NCI-H1105 treated with DMSO at 0.1 percent for 48 hours (cell line): Measurements from ENCODE around the gene DMRT1.

ENCODE experiments used
- DNase-seq: peaks from one replicate; lab custom pipeline; 2025; lab: John Stamatoyannopoulos, UW

Gene DMRT1

DNA sequence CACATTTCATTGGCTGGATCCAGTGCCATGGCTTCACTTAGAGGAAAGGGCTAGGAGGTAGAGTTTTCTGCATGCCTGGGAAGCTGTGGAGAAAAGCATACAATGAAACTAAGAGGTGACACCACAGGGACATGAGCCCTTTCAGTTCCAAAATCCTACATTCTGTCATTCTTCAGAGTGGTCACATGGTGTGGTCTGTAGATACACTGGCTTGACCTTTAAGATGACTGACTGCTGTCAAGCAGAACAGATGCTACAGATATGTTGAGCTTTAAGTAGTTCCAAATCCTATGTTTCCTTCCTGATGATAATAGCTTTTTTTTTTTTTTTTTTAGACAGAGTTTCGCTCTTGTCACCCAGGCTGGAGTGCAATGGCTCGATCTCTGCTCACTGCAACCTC, 161.2 kb downstream of the DMRT1 start:
- no peak for DNase-seq

DNA sequence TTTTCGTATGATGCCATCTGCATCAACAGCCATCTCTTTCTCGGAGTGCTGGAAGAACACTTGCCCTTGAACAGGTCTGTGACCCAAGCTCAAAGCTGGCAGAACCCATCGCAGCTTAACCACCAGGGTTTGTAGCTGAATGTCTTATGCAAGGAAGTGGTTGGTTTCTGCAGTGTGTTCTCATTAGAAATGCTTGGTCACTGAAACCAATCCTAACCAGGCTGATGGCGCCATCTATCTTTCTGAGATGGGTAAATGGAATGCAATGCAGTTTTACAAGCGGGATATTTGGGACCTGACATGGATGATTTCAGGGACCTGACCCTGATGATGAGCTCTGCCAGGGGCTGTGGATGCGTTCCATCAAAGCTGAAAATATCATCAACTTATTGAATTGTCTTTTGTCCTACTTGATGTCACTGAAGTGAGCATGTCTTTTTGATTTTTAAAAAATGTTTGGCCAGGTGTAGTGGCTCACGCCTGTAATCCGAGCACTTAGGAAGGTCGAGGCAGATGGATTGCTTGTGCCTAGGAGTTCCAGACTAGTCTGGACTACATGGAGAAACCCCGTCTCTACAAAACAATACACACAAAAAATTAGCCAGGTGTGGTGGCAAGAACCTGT, 163.7 kb downstream of the DMRT1 start:
- peak; percentile 25 for DNase-seq

GRCh38 chr9:1007312-1007711, 165.8 kb downstream of the DMRT1 start:
- no peak for DNase-seq

GRCh38 chr9:1008216-1008615, 166.7 kb downstream of the DMRT1 start:
- no peak for DNase-seq

GRCh38 chr9:1009101-1009707, 167.7 kb downstream of the DMRT1 start:
- DNase-seq = peak; percentile 77

GRCh38 chr9:1013021-1013420, 171.5 kb downstream of the DMRT1 start:
- no peak for DNase-seq

DNA sequence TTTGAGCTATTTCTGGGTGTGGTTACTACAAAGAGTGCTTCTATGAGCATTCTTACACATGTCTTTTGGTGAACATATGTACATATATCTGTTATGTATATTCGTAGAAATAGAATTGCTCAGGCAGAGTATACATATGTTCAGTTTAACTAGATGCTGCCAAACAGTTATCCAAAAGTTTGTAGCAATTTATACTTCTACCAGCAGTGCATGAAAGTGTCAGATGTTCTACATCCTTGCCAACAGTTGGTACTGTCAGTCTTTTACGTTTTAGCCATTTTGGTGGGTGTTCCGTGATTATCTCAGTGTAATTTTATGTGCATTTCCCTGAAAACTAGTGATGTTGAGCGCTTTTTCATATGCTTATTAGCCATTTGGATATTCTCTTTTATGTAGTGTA, 172.7 kb downstream of the DMRT1 start:
- no peak for DNase-seq

DNA sequence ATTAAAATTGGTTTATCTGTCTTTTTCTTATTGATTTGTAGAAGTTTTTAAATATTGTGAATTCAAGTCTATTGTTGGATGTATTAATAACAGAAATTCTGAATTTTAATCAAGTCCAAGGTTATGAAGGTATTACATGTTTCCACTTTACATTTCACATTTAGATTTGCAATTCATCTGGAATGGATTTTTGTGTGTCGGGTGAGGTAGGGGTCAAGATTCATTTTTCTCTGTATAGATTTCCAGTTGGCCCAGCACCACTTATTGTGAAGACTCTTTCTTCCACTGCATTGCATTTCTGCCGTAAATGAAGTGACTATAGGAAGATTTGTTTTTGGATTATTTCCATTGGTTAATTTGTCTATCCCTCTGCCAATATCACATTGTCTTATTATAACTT, 173.1 kb downstream of the DMRT1 start:
- no peak for DNase-seq

- DNase-seq = no peak
These were observed 176.6 kb downstream of the DMRT1 start for GRCh38 chr9:1018121-1018520.
